ENCODE results near the gene SCGN.

Gene SCGN

DNA sequence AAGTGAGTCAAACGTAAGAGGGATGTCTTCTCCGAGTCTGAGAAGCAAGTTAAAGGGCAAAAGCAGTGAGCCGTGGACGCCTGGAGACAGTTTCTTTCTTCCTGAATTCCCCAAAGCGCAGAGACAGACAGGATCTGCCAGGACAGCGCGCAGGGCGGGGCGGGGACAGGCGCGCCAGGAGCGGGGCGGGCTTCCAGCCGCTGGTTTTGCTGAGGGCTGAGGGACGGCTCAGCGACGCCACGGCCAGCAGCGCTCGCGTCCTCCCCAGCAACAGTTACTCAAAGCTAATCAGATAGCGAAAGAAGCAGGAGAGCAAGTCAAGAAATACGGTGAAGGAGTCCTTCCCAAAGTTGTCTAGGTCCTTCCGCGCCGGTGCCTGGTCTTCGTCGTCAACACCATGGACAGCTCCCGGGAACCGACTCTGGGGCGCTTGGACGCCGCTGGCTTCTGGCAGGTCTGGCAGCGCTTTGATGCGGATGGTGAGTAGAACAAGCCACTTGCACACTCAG lies at the start of gene SCGN:
Gene SCGN (plus strand): TSS at position 209 of the 509 bp plus-strand sequence. CDS start 189 bp downstream, at position 398.
- DNase-seq: peak; percentile 3

DNA sequence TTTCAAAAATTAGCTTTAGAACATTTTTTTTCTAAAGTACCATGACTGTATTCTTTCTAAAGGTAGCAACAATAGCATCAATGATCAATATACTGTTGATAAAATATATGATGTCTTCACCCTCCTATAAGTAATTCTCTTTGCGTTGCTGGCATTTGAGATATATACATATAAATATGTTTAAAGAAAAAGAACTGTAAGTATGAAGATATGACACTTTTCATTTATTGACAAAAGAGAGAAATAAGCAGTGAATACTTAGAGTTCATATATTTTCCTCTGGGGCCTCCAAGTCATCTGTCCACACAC lies 49.4 kb upstream of the SCGN start:
- no peak for DNase-seq

DNA sequence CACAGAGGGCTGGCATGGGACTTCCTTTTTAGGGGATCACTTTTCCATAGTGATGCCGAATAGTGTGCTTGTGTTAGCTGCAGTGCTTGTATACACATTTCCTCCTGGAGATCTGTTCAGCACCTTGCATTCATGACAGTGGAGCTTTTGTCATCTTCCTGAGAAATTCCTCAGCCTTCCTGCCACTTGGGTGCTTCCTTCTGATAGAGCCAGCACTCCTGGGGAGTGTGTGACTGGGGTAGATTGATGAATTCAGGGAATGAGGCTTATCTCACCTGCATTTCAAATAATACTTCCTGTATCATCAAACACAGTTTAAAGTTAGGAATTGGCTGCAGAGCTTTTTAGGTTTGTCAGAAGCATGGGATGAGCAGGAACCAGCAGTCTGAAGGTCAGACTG lies 48.8 kb upstream of the SCGN start:
- no peak for DNase-seq

DNA sequence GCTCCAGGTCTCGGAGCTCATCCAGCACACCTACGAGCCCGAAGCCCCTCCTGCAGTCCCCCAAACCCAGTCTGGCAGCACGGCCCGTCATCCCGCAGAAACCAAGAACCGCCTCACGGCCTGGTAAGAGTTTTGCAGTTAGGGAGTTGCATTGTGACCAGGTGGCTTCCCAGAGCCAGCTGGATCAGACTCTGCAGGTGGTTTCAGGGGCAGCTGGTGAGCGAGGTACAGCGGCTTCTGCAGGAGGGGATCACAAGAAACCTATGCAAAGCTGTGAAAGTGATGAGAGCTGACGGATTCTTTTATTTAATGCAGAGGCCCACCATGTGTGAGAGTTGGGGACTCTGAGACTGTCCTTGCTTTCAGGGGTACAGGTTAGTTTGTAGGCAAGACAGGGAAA lies 45.9 kb upstream of the SCGN start:
- DNase-seq: no peak

- DNase-seq: no peak
Measured at GRCh38 chr6:25608558-25609174, 43.3 kb upstream of the SCGN start.

DNA sequence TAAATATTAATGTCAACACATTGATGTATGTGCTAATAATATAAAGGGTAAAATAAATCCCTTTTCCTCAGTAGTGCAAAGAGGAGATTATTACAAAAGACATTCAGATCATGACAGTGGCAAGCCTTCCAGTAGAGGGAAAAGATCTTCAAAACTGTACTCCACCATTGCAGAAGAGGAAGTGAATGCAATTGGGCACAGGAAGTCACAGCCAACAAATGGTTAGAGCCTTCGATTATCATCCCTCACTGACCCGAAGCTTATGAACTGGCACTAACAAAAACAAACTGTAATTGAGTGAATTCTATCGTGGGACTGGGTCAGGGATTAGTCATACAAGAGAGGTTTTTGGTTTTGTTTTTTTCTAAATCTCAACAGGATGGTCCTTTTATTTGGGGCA lies 39.3 kb upstream of the SCGN start:
- no peak for DNase-seq

DNA sequence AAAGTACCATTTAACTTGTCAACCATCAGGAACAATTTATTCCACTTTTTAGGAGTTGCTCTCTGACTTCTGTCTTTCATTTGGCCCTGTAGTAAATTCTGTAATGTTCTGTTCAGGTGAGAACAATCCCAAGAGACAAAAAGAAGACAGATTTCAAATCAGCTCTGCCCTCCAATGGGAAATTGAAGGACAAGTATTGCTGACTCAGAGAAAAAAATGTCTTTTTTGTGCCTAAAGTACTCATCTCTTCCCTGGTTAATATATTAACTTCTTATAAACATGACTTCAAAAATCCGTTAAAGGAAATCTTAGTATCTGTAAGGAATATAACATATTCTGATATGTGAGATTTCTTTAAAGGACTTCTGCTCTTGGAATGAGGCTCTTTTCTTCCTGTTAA lies 38.6 kb upstream of the SCGN start:
- DNase-seq: no peak

GRCh38 chr6:25614052-25614451 lies 38.0 kb upstream of the SCGN start:
- no peak for DNase-seq

- DNase-seq: no peak
Measured at GRCh38 chr6:25615471-25615870, 36.5 kb upstream of the SCGN start.

DNA sequence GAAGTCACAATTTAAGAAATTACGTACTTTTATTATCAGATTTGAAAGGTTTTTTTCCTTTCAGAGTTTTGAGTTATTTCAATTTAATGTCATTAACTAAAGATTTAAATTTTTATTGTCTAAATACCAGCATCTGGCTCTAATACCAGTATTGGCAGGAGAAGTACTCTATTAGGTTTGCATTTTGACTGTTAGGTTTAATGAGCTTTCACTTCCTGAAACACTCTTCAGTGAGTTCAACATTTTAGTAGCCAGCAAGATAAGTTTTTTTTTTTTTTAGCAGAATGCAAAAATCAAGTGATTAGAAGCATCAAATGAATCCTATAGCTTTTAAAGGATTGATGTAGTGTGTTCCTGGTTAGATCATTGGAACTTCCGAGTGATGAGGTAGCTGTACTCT lies 34.0 kb upstream of the SCGN start:
- no peak for DNase-seq

- DNase-seq: no peak
Measured at GRCh38 chr6:25619217-25619616, 32.8 kb upstream of the SCGN start.

DNA sequence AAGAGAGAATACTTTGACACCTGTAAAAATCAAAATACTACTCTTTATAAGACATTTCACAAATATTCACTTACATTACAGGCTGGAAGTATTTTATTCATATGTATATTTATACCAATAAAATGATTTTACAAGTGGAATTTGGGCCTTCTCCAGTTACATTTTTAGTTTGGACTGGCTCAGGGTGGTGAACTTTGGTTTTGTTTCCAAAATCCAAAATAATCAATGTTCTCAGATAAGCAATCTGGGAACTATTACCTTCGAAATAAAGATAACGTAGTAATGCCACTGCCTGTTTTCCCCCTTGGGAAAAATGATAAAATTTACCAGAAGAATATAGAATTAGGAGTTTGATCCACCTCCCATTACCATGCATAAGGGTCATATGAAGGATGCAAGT lies 31.6 kb upstream of the SCGN start:
- DNase-seq: no peak

DNA sequence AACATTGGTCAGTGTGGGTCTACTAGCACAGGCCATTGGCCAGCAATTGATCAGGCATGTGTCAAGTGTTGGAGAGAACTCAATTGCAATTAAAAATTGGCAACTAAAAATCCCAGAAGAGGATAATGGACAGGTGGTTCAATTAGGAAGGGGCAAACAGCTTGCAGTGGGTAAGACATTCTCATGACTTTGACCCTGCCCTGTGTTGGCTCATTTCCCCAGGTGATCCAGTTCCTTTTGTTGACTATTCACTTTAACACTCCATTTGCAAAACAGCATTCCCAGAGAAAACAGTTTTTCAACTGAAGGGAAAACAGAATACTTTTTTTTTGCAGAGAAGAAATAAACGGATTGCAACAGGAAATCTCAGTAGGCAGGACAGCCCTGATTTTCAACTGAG lies 28.9 kb upstream of the SCGN start:
- DNase-seq: no peak

DNA sequence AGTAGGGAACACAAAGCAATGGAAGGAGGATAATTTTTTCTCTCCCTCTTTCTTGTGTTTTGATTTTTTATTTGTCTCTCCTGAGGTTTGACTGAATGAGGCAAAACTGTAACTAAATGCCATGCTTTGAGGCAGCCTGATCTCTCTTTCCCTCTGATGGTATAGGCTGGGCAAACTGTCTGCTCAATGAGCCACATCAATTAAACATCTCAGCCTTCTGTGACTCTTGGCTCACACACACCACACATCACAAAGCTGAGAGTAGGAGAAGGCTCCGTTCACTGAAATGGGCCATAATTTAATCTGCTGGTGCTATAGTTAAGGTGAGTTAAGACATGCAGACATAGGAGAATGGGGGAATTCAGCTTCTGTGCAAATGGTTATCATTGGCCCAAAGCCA lies 28.1 kb upstream of the SCGN start:
- DNase-seq: no peak

DNA sequence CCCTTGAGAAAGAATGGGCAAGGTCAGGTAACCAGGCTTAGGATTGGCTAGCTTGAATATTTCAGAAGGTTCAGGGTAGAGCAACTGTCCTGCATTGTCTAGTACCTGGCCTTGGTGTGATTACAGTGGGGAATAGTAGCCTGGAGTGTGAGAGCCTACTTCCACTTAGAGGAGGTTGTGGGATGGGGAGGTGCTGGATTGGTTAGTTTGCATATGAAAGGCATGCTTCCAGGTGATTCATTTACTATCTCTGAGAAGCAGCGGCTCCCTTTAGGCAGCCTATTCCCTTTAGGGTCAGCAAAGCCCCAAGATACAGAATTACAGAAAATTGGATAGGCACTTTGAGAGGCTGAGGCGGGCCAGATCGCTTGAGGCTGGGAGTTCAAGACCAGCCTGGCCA lies 25.0 kb upstream of the SCGN start:
- no peak for DNase-seq

- no peak for DNase-seq
Measured at GRCh38 chr6:25628471-25629197, 23.4 kb upstream of the SCGN start.

GRCh38 chr6:25629198-25629576 lies 22.8 kb upstream of the SCGN start:
- no peak for DNase-seq

GRCh38 chr6:25630508-25631278 lies 21.3 kb upstream of the SCGN start:
- DNase-seq: no peak

DNA sequence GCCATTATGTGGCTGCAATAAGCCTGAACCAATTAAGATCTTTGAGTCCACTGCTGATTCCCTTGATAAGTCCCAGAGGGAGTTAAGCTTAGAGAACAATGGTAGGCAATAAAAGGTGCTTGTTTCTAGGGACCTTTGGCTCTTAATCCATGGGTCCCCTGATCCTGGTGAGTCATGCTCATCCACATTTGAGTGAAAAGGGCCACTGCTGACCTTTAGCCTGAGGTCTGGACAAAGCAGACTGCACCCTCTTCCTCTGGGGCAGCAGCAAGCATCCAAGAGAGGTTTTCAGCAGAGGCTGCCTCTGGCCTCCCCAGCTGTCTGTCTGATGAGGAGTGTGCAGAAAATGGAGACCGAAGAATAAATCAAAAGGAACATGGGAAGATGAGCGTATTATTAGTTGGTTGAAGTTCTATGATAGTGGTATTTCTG lies 16.1 kb upstream of the SCGN start:
- no peak for DNase-seq

DNA sequence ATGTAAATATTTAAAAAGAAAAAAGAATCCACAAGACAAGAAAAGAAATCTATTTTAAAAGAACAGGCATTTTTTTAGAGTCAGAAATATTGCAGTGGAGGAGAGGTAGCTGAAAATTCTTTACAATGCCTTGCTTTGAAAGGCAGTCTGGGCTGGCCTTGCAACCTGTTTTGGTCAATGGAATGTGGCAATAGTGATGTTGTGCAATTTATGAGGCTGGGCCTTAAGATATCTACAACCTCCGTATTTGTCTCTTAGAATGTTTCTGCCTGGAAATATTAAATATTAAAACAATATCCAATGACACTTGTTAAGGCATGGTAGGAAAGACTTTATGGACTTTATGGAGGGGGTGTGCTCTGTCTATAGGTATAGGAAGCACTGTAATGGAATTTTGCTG lies 14.8 kb upstream of the SCGN start:
- DNase-seq: no peak

GRCh38 chr6:25637960-25638434 lies 14.0 kb upstream of the SCGN start:
- DNase-seq: no peak

DNA sequence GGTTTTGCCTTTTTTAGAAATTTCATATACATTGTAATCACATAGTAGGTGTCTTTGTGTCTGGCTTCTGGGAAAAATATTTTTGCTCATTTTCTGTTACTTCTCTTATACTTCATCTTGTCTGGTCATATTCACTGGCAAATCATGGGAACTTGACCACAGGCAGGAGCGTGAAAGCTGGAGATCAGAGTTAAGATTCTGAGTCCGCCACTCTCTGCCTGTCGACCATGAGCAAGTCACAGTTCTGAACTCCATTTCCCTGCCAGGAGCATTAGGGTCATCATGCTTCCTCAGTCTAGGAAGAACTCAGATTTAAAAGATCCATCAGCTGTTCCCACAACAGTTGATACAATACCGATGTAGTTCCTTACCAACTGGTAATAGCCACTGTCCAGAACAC lies 12.4 kb upstream of the SCGN start:
- no peak for DNase-seq

DNA sequence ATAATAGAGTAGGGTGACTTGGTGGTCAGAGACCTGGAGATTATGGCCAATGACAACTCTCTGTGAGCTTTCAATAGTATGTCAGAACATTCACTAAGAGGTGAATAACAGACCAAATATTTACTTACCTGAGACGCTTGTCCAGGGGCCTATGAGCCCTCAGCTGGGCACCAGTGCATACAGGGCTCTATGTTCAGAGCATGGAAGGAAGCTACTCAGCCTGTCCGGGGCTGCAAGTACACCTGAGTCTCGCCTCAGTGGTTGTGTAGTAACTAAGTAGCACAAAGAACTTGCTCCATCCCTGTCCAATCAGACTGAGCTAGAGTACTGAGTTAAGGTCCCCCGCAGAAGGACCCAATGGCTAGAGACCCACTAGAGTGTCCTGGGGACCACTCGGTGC lies 11.6 kb upstream of the SCGN start:
- no peak for DNase-seq

GRCh38 chr6:25640891-25641290 lies 11.1 kb upstream of the SCGN start:
- DNase-seq: no peak
